GM19328 (cell line): Measurements from ENCODE around the gene OMP.
"Not testable (repeated sequence)": the region's sequence is repeated elsewhere in the genome, so short reads cannot be mapped to it uniquely, and the experiment has no call there.

Experiments used
- ATAC-seq: cut with Tn5 transposase; IDR thresholded peaks from one replicate; pipeline ENCODE4 v1.9.1; 2021; ENCODE audit warnings: mild to moderate bottlenecking, moderate library complexity; ENCODE audit not compliant: unreplicated experiment

Gene OMP

GRCh38 chr11:77102246-77103210 lies at the start of gene OMP:
OMP (plus strand) TSS chr11:77102840; CDS start chr11:77102840, 0 bp downstream.
- ATAC-seq: no peak

GRCh38 chr11:77053217-77054015 lies 49.2 kb upstream of the OMP start:
- ATAC-seq: no peak

- no peak for ATAC-seq
Observed at GRCh38 chr11:77054084-77054483, 48.6 kb upstream of the OMP start.

GRCh38 chr11:77055101-77055561 lies 47.5 kb upstream of the OMP start:
- ATAC-seq: no peak

- no peak for ATAC-seq
Observed at GRCh38 chr11:77055913-77056312, 46.7 kb upstream of the OMP start.

GRCh38 chr11:77056814-77057402 lies 45.7 kb upstream of the OMP start:
- ATAC-seq: no peak

GRCh38 chr11:77057938-77058474 lies 44.6 kb upstream of the OMP start:
- ATAC-seq: no peak

GRCh38 chr11:77058900-77059299 lies 43.7 kb upstream of the OMP start:
- no peak for ATAC-seq

- no peak for ATAC-seq
Observed at GRCh38 chr11:77059806-77060205, 42.8 kb upstream of the OMP start.

GRCh38 chr11:77060234-77060633 lies 42.4 kb upstream of the OMP start:
- no peak for ATAC-seq

GRCh38 chr11:77061258-77061657 lies 41.4 kb upstream of the OMP start:
- ATAC-seq: not testable (repeated sequence)

GRCh38 chr11:77062924-77063323 lies 39.7 kb upstream of the OMP start:
- no peak for ATAC-seq

GRCh38 chr11:77063407-77063806 lies 39.2 kb upstream of the OMP start:
- ATAC-seq: no peak

GRCh38 chr11:77063861-77064260 lies 38.8 kb upstream of the OMP start:
- no peak for ATAC-seq

- no peak for ATAC-seq
Observed at GRCh38 chr11:77064648-77065217, 37.9 kb upstream of the OMP start.

- no peak for ATAC-seq
Observed at GRCh38 chr11:77065878-77066228, 36.8 kb upstream of the OMP start.

- ATAC-seq: peak; percentile 91
Observed at GRCh38 chr11:77066229-77067042, 36.2 kb upstream of the OMP start, which contains the start of gene CAPN5. CAPN5 (plus strand) TSS chr11:77066971; CDS start chr11:77084887, 17,916 bp downstream.

- no peak for ATAC-seq
Observed at GRCh38 chr11:77067861-77068443, 34.7 kb upstream of the OMP start.
